HCT116 (cell line): Measurements from ENCODE around the gene SRR. TPM values are rescaled to one million over a fixed set of nuclear protein-coding genes. Genes with fewer than 3 reads are reported as not detected.
A peak's percentile ranks its signal among the peaks of the same experiment; 100 is the strongest.

Source experiments
- ATAC-seq: fragments of 200-7000 bp; cut with Tn5 transposase; 2 replicates; pipeline ENCODE4 v1.9.1; 2020; ENCODE audit warnings: mild to moderate bottlenecking, moderate library complexity
- BruUV-seq: library from RNA; stranded (reverse); fragments of 400-500 nt; replicated peaks from 2 replicates; lab custom pipeline; 2021; lab: Mats Ljungman, UMichigan
- CTCF ChIA-PET: fragments of 300-600 bp; sonication (Branson Sonifier 250); formaldehyde crosslinking; loops from one replicate; lab custom pipeline; 2021; ENCODE audit warnings: antibody characterized with exemption; lab: Charles Lee
- POLR2A ChIA-PET: fragments of 300-600, 350-600 bp; sonication (Branson Sonifier 250); formaldehyde crosslinking; loops from one replicate; lab custom pipeline; 2021; ENCODE audit warnings: antibody characterized with exemption; lab: Charles Lee
- RAD21 ChIA-PET, 2 experiments: fragments of 300-600 bp; sonication (Branson Sonifier 250); formaldehyde crosslinking; loops; one replicate each; lab custom pipeline; 2023; ENCODE audit warnings: low total read pairs in 2 of 2; ENCODE audit not compliant: uncharacterized antibody in 2 of 2, unreplicated experiment in 2 of 2, low non-redundant PET in 1 of 2; lab: Charles Lee
- DNase-seq: peaks from one replicate; pipeline ENCODE4 v3.0.0-alpha.2; 2010; ENCODE audit warnings: low read depth, low spot score
- H2AFZ ChIP-seq: fragments of 200-600 bp; shearing (Covaris generic), sonication (generic); 2 replicates; pipeline ENCODE4 v1.6.1; 2017; ENCODE audit warnings: low read depth, mixed run types, mixed read lengths, antibody characterized with exemption, low read length; ENCODE audit not compliant: poor library complexity, severe bottlenecking
- H3K27ac ChIP-seq: 2 replicates; pipeline ENCODE4 v1.5.1; 2012; ENCODE audit warnings: low read depth, low read length
- H3K27me3 ChIP-seq: fragments of 200-600 bp; sonication (generic); 2 replicates; pipeline ENCODE4 v1.6.1; 2016; ENCODE audit warnings: mixed run types, low read length, mixed read lengths; ENCODE audit not compliant: insufficient read depth
- H3K36me3 ChIP-seq, 2 experiments: fragments of 200-500 bp in 1 of 2; fragments of 200-600 bp in 1 of 2; sonication (Bioruptor generic) in 1 of 2; sonication (generic) in 1 of 2; 2 replicates each; pipeline versions ENCODE4 v1.5.1 to v1.6.1; 2014 to 2016; ENCODE audit warnings: low read length in 2 of 2, inconsistent platforms in 1 of 2, mixed read lengths in 1 of 2, mixed run types in 1 of 2; ENCODE audit not compliant: insufficient read depth in 2 of 2, control insufficient read depth in 1 of 2
- H3K4me1 ChIP-seq, 2 experiments: fragments of 200-600 bp in 1 of 2; sonication (generic) in 1 of 2; 2 replicates each; pipeline versions ENCODE4 v1.5.1 to v1.6.1; 2012 to 2017; ENCODE audit warnings: low read length in 2 of 2, inconsistent platforms in 1 of 2, mild to moderate bottlenecking in 1 of 2, mixed read lengths in 1 of 2, mixed run types in 1 of 2, moderate library complexity in 1 of 2; ENCODE audit not compliant: insufficient read depth in 2 of 2, control insufficient read depth in 1 of 2
- H3K4me2 ChIP-seq: fragments of 200-600 bp; sonication (generic); 2 replicates; pipeline ENCODE4 v1.6.1; 2017; ENCODE audit warnings: mixed run types, low read length, mixed read lengths
- H3K4me3 ChIP-seq, 2 experiments: fragments of 200-600 bp in 1 of 2; sonication (generic) in 1 of 2; replicated peaks in 1 of 2; 2 replicates each; pipeline ENCODE4 v1.5.1; 2011 to 2016; ENCODE audit warnings: low read length in 2 of 2, control low read depth in 1 of 2, low read depth in 1 of 2, mild to moderate bottlenecking in 1 of 2, mixed read lengths in 1 of 2, mixed run types in 1 of 2
- H3K79me2 ChIP-seq: fragments of 200-600 bp; sonication (generic); 2 replicates; pipeline ENCODE4 v1.6.1; 2017; ENCODE audit warnings: mild to moderate bottlenecking, mixed run types, low read length, moderate library complexity, mixed read lengths; ENCODE audit not compliant: insufficient read depth
- H3K9ac ChIP-seq: fragments of 200-600 bp; sonication (generic); 2 replicates; pipeline ENCODE4 v1.6.1; 2016; ENCODE audit warnings: low read length, mixed read lengths
- H3K9me2 ChIP-seq: fragments of 200-600 bp; sonication (generic), shearing (Covaris generic); 2 replicates; pipeline ENCODE4 v1.6.1; 2017; ENCODE audit warnings: mixed run types, mild to moderate bottlenecking, moderate library complexity; ENCODE audit not compliant: insufficient read depth
- H3K9me3 ChIP-seq, 2 experiments: fragments of 200-500 bp in 1 of 2; fragments of 200-600 bp in 1 of 2; sonication (Bioruptor generic) in 1 of 2; sonication (generic) in 1 of 2; 2 replicates each; pipeline ENCODE4 v1.6.1; 2014 to 2017; ENCODE audit warnings: low read length in 2 of 2, mixed read lengths in 2 of 2, inconsistent platforms in 1 of 2, low read depth in 1 of 2, mild to moderate bottlenecking in 1 of 2, mixed run types in 1 of 2, moderate library complexity in 1 of 2; ENCODE audit not compliant: control insufficient read depth in 1 of 2, insufficient read depth in 1 of 2
- H4K20me1 ChIP-seq: fragments of 200-600 bp; sonication (generic), shearing (Covaris generic); 2 replicates; pipeline ENCODE4 v1.6.1; 2017; ENCODE audit warnings: mixed run types, mild to moderate bottlenecking, moderate library complexity; ENCODE audit not compliant: insufficient read depth
- EZH2phosphoT487 ChIP-seq: fragments of 200-600 bp; IDR thresholded peaks from 2 replicates; pipeline ENCODE4 v1.6.1; 2018; ENCODE audit warnings: antibody characterized with exemption, borderline replicate concordance
- REST ChIP-seq: IDR thresholded peaks from 2 replicates; pipeline ENCODE4 v1.6.1; 2012; ENCODE audit warnings: low read depth
- SP1 ChIP-seq: IDR thresholded peaks from 2 replicates; pipeline ENCODE4 v1.6.1; 2012; ENCODE audit warnings: low read depth
- TCF7L2 ChIP-seq: IDR thresholded peaks from 2 replicates; pipeline ENCODE4 v1.7.0; 2011; ENCODE audit warnings: borderline replicate concordance, inconsistent platforms; ENCODE audit not compliant: insufficient read depth, insufficient read length; ENCODE audit errors: extremely low read depth
- ZBTB33 ChIP-seq: IDR thresholded peaks from 2 replicates; pipeline ENCODE4 v1.6.1; 2011; ENCODE audit warnings: mild to moderate bottlenecking, low read length, moderate library complexity; ENCODE audit not compliant: insufficient replicate concordance; ENCODE audit errors: extremely low read depth
- intact Hi-C: fragments of 100-400 bp; cut with micrococcal nuclease; formaldehyde crosslinking; loops from 2 replicates; pipeline ENCODE4 v1.10.0; 2022
- total RNA-seq: library from RNA; stranded (reverse); gene quantifications from one replicate; pipeline ENCODE4 v1.2.1, GENCODE V29; 2021; ENCODE audit not compliant: unreplicated experiment
- TF ChIP-seq, protein P1 (sequence below), 3 experiments: fragments of 200-600 bp in 1 of 3; sonication (generic) in 1 of 3; IDR thresholded peaks in 2 of 3; conservative IDR thresholded peaks in 1 of 3; 2 replicates each; pipeline ENCODE4 v1.5.1; 2012 to 2017; ENCODE audit warnings: low read depth in 2 of 3, low read length in 2 of 3, antibody characterized with exemption in 1 of 3, borderline replicate concordance in 1 of 3, control low read depth in 1 of 3, mild to moderate bottlenecking in 1 of 3, mixed read lengths in 1 of 3, mixed run types in 1 of 3, moderate library complexity in 1 of 3; ENCODE audit not compliant: insufficient read depth in 1 of 3
- TF ChIP-seq, protein P2 (sequence below): IDR thresholded peaks from 2 replicates; pipeline ENCODE4 v1.6.1; 2012

SRR gene
- total RNA-seq, 1 experiment from 2014 or later, result 15.1 TPM

GRCh38 chr17:2361010-2361760 is 57.4 kb downstream of the SRR start:
- ChIA-PET POLR2A (interaction anchor here (1.3 kb wide), 1 partner anchor 46 kb away, joined by 3 read pairs; no protein-coding TSS in a partner anchor), RAD21 (no interaction called here), CTCF (interaction anchor here (1.1 kb wide), 1 partner anchor 21 kb away, joined by 3 read pairs; no protein-coding TSS in a partner anchor)
- H3K79me2 ChIP-seq, result no peaks in the 10 kb centered on the region
- peak overlapping the region; percentile 99; the same call in 1 of the 2 replicates for H3K27ac ChIP-seq
- no peaks in the 10 kb centered on the region for H3K9me3 ChIP-seq
- TF ChIP-seq TCF7L2 (no peak), EZH2phosphoT487 (no peak), ZBTB33 (no peak), SP1 (no peak), REST (no peak)
- TF ChIP-seq, protein P1, sequence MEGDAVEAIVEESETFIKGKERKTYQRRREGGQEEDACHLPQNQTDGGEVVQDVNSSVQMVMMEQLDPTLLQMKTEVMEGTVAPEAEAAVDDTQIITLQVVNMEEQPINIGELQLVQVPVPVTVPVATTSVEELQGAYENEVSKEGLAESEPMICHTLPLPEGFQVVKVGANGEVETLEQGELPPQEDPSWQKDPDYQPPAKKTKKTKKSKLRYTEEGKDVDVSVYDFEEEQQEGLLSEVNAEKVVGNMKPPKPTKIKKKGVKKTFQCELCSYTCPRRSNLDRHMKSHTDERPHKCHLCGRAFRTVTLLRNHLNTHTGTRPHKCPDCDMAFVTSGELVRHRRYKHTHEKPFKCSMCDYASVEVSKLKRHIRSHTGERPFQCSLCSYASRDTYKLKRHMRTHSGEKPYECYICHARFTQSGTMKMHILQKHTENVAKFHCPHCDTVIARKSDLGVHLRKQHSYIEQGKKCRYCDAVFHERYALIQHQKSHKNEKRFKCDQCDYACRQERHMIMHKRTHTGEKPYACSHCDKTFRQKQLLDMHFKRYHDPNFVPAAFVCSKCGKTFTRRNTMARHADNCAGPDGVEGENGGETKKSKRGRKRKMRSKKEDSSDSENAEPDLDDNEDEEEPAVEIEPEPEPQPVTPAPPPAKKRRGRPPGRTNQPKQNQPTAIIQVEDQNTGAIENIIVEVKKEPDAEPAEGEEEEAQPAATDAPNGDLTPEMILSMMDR (IDR thresholded peaks at IDR 0.05 in 2 of 3, conservative IDR thresholded peaks at IDR 0.05 in 1 of 3; ENCODE audit: borderline replicate concordance in 1 of 3, insufficient read depth in 1 of 3, low read depth in 2 of 3, low read length in 2 of 3), result no peak
- TF ChIP-seq, protein P2, sequence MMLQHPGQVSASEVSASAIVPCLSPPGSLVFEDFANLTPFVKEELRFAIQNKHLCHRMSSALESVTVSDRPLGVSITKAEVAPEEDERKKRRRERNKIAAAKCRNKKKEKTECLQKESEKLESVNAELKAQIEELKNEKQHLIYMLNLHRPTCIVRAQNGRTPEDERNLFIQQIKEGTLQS, result no peak
- BruUV-seq, result no TSS peak
- H2AFZ ChIP-seq, result no peak overlapping the region
- peak overlapping the region; percentile 7; the same call in 1 of the 2 replicates for H3K9ac ChIP-seq
- ATAC-seq (no peak), DNase-seq (no peak)
- H3K4me1 ChIP-seq, result peaks cover 32 to 44% of the 10 kb centered on the region in 2 experiments
- no peak overlapping the region for H3K4me3 ChIP-seq
- intact Hi-C loops, result no loop called here
- H3K27me3 ChIP-seq, result no peaks in the 10 kb centered on the region
- no peaks in the 10 kb centered on the region for H4K20me1 ChIP-seq
- H3K9me2 ChIP-seq, result no peaks in the 10 kb centered on the region
- H3K4me2 ChIP-seq, result peak overlapping the region; percentile 71; the same call in 1 of the 2 replicates
- peaks cover 4 to 7% of the 10 kb centered on the region in 2 experiments; a peak in 2 of 4 replicates for H3K36me3 ChIP-seq
